ENCODE data around the gene IDNK.

IDNK gene

DNA sequence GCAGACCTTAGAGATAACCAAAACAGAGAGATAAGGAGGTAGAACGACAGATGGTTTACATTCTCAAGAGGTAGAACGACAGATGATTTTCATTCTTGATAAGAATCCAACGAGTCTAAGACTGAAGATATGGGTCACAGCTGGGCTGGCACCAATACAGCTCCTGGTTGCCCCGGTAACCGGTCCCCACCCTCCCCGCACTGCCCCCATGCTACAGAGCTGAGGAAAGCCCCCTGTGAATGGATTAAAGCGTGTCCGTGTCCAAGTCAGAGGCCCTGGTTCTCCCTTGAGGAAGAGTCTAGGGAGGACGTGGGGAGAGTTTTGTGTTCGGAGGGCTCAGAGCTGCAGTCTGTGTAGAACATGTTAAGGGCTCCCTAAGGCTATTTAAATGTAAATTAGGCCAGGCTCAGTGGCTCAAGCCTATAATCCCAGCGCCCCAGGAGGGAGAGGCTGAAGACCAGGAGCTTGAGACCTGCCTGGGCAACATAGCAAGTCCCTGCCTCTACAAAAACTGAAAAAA lies 8.1 kb downstream of the IDNK start:
- in situ Hi-C loops (cut with MboI; ENCODE audit: low sequenced_read_pairs), result loop anchor here (25.0 kb wide), 1 partner anchor 281 kb away; the partner anchor contains the start of gene KIF27

DNA sequence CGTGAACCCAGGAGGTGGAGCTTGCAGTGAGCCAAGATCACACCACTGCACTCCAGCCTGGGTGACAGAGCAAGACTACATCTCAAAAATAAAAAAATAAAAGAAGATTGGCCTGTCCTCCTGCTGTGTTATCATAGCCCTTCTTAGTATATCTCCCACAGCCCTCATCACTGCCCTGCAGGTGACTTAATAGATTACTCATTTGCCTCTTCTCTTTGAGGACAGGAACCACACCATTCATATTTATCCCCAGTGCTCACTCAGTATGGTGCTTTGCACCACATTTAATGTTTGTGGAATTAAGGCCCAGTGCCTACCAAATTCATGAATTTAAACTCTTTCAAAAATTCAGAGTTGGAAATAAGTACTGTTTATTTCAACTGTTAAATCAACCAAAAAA lies 10.3 kb downstream of the IDNK start:
- in situ Hi-C loops (cut with MboI; ENCODE audit: low sequenced_read_pairs), result loop anchor here (25.0 kb wide), 1 partner anchor 279 kb away; the partner anchor contains the start of gene KIF27

DNA sequence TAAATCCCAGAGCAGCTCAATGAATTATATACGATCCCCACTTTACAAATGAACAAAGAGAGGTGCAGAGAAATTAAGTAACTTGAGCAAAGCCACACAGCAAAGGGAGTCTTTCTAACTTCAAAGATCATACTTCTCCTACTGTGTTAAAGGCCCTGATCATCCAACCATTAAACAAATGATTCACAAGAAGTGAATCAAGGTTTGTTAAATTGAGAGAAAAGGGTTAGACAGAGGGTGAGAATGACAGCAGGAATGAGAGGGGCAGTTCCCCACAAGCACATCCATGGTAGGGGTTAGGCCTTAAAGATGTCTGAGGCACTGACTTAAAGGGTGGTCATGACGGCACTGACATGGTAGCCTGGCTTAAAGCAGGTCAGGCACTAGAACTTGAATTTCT lies 10.7 kb downstream of the IDNK start:
- in situ Hi-C loops (cut with MboI; ENCODE audit: low sequenced_read_pairs), result loop anchor here (25.0 kb wide), 1 partner anchor 279 kb away; the partner anchor contains the start of gene KIF27

DNA sequence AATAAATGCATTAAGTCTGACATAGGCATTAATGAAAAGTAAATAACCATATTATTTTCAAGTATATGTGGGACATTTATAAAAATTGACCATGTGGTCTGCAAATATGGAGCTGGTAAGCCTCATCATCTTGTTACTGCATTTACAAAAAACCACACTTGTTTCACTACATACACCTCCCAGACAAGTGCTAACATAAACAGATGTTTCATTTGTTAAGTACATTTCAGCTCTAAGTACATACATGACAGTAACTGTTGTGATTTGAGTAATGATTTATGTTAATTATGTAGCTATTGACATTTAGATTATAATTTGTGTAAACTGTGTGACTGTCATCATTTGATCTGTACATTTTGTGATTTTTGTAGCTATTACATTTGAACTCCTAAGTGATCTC lies 13.9 kb downstream of the IDNK start:
- in situ Hi-C loops (cut with MboI; ENCODE audit: low sequenced_read_pairs), result loop anchor here (25.0 kb wide), 1 partner anchor 275 kb away; the partner anchor contains the start of gene KIF27

DNA sequence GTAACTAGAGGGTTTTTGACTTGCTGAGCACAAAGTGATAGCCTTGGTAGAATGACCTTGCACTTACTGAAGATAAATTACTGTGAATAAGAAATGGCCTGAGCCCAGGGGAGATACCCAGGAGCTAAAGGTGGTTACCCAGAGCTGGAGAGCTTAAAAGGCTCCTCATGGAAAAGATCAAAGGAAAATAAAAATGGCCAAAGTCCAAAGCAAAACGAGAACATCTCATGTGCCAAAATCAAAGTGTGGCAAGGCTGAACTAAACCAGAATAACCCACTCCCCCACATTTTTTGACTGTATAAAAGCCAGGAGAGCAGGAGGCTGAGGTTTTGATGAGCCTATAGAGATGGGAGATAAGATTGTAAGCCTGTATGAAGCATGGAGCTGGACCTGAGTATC lies 14.4 kb downstream of the IDNK start:
- in situ Hi-C loops (cut with MboI; ENCODE audit: low sequenced_read_pairs), result loop anchor here (25.0 kb wide), 1 partner anchor 275 kb away; the partner anchor contains the start of gene KIF27

DNA sequence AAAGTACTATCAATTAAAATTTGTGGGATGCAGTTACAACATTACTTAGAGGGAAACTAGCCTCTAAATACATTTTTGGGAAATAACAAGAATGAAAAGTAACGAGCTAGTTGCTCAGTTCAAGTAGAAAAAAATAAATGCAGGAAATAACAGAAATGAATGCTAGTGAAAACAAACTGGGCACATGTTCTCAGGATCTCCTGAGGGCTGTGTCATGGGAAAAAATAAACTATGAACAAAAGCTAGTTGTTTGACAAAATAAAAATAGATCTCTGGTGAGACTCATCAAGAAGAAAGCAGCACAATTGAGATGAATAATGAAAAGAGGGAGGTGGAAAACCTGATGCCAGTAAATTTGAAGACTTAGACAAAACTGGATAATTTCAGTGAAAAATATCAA lies 16.3 kb downstream of the IDNK start:
- in situ Hi-C loops (cut with MboI; ENCODE audit: low sequenced_read_pairs), result loop anchor here (25.0 kb wide), 1 partner anchor 273 kb away; the partner anchor contains the start of gene KIF27

DNA sequence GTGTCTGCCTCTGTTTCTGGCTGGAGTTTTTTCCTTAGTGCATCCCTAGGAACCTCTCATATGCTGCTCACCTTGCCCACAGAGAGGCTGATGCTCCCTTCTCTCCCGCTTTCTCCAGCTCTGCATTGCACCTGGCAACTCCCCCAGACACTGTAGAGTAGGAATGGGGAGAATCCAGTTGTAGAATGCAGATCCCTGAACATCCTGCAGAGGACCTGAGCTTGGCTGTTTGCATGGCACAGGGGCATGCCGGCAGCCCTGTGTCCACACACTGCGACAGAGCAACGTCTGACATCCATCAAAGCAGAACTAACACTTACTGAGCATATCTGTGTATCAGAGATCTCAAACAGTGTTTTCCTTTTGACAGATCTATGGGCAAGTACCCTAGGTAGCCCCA lies 19.9 kb downstream of the IDNK start:
- in situ Hi-C loops (cut with MboI; ENCODE audit: low sequenced_read_pairs), result loop anchor here (25.0 kb wide), 1 partner anchor 270 kb away; the partner anchor contains the start of gene KIF27

DNA sequence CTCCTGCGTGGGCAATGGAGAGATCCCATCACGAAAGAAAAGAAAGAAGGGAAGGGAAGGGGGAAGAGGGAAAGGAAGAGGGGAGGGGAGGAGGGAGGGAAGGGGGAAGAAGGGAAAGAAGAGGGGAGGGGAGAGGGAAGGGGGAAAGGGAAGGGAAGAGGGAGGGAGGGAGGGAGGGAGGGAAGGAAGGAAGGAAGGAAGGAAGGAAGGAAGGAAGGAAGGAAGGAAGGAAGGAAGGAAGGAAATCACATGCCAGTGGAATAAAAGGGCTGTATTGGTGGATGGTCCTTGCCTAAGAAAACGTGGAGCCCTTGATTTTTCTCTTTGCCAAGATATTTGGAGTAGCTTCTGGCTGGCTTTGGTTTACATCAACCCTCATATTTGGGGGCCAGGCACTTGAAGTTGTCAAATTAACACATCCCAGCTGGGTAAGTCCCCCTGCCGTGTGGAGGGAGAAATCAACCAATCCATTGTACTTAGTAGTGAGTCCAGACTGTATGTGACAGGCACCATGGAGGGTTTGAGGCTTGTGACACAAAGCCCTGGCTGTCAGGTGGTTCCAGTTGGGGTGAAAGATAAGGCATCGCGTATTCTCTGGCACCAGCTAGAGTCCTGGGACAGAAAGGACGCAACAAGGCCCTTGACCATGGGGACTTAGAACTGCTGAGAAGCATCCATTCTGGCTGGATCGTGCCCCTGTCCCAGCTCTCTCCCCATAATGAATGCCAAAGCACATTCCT lies 23.7 kb downstream of the IDNK start:
- in situ Hi-C loops (cut with MboI; ENCODE audit: low sequenced_read_pairs), result loop anchor here (25.0 kb wide), 1 partner anchor 266 kb away; the partner anchor contains the start of gene KIF27

DNA sequence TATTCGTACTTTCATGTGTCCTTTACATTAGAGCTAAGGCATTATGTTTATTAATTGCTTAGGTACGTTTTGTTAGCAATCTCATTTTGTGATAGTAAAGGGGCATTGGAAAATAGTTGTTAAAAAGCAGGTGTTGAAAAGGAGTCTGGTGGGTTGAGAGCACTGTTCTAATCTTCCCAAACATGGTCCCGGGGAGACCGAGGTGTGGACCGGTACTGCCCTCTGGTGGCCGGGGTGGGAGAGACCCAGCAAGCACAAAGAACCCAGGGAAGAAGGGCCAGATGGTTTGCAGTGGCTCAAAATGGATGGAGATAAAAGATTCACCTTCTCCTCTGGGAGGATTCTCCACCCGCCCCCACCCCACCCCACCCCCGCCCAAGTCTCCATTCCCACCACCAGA lies 26.1 kb downstream of the IDNK start:
- in situ Hi-C loops (cut with MboI; ENCODE audit: low sequenced_read_pairs), result loop anchor here (25.0 kb wide), 1 partner anchor 263 kb away; the partner anchor contains the start of gene KIF27

DNA sequence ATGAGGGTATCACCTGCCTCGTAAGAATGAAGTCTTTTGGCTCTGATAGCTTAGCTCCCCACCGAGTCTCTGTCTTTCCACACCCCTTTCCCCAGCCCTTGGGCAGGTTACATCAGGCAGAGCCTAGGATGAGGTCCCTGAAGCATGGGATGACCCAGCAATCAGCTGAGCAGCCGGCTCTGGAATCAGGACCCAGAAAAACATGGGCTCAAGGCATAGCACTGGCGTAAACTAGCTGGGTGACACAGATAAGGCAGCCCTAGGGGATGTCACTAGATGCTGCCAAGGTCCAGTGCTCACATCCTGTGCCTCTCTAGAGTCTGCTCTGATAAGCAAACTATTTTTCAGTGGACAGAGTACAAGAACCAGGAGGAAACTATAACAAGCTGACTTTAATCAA lies 26.6 kb downstream of the IDNK start:
- in situ Hi-C loops (cut with MboI; ENCODE audit: low sequenced_read_pairs), result loop anchor here (25.0 kb wide), 1 partner anchor 263 kb away; the partner anchor contains the start of gene KIF27

DNA sequence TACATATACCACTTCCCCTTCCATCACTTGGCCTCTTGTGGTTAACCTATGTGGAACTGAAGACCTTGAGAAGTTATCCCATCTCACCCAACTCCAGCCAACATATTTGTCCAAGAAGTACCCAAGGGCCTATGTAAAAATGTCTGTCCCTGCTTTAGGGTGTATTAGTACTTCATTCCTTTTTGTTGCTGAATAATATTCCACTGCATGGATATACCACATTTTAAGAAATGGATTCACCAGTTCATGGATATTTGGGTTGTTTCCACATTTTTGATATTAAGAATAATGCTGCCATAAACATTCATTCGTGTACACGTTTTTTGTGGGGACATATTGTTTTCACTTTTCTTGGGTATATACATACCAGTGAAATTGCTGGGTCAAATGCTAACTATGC lies 28.6 kb downstream of the IDNK start:
- in situ Hi-C loops (cut with MboI; ENCODE audit: low sequenced_read_pairs), result no loop called here

DNA sequence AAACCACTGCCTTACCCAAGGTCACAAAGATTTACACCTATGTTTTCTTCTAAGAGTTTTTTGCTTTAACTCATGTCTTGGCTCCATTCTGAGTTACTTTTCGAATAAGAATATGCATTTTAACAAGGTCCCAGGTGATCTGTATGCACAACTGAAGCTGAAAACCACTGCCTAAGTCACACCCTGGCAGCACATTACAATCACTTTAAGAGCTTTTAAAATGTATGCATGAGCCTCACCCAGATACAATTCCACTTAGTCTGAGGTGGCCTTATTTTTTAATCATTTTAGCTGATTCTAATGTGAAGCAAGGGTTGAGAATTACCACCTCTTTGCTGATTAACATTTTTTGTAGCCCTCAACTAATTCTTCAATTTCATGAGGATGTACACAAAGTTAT lies 29.5 kb downstream of the IDNK start:
- in situ Hi-C loops (cut with MboI; ENCODE audit: low sequenced_read_pairs), result no loop called here

DNA sequence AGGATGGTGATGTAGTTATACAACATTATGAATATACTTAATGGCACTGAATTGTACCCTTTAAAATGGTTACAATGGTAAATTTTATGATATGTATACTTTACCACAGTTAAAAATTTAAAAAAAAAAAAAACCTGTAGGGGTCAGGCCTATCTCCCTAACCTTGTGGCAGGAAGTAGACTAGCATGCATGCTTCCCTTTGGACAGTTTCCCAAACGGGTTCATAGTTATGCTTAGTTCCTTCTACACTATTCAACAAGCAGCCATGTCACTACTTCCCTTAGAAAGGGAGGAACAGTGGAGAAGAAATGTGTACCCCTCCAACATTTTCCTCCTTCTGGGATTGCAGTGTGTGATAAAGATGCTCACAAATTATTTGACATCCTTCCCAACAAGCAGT lies 32.5 kb downstream of the IDNK start:
- in situ Hi-C loops (cut with MboI; ENCODE audit: low sequenced_read_pairs), result no loop called here

DNA sequence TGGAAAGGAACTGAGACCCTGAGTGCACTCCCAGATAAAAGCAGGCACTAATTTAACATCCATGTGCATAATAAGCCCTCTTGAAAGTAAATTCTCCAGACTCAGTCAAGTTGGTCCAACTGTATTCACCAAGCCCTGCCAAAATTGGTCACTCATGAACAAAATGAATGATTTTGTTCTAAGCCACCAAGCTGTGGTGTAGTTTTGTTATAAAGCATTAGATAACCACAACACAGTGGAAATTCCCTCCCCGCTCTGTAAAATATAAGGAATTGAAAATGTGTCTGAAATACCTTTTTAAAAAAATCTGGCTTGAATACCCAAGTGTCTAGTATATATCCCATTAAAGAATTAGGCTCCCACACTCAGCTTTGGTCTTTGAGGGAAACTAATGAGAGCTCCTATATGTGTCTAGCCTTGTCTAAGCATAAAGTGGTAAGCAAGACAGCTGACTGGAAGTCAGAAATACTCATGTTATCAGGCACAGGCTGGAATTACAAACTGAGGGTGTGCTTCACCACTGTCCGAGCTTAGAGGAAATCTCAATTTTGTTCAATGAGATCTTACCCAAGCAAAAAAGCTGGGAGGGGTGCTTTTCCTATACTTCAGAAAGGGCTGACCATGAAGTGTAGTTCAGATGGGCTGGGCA lies 33.2 kb downstream of the IDNK start:
- in situ Hi-C loops (cut with MboI; ENCODE audit: low sequenced_read_pairs), result no loop called here

DNA sequence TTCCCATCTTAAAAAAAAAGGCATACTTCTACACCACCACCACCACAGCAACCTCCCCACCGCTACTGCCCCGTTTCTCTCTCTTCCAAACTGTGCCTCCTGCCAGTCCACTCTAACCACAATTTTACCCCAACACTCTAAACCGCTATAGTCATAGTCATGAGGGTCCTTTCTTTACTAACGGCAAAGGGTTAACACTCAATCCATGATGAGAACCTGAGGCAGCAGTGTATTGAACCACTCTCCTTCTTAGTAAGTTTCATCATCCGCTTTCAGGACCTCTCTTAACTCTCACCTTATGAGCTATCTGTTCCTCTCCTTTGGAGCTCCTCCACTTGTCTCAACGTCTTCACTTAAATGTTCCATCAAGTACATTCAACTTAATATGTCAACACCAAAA lies 34.0 kb downstream of the IDNK start:
- in situ Hi-C loops (cut with MboI; ENCODE audit: low sequenced_read_pairs), result no loop called here

DNA sequence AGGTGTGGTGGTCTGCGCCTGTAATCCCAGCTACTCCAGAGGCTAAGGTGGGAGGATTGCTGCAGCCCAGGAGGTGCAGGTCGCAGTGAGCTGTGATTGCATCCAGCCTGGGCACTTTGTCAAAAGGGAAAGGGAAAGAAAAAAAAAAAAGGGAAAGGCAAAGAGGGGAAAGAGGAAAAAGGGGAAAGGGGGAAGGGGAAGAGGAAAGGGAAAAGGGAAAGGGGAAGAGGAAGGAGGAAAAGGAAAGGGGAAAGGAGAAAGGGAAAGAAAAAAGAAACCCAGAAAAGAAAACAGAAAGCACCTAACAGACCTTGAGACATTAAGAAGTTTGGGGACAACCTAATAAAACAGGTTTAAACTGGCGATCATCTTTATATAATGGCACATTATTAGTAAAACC lies 40.0 kb downstream of the IDNK start:
- in situ Hi-C loops (cut with MboI; ENCODE audit: low sequenced_read_pairs), result no loop called here

DNA sequence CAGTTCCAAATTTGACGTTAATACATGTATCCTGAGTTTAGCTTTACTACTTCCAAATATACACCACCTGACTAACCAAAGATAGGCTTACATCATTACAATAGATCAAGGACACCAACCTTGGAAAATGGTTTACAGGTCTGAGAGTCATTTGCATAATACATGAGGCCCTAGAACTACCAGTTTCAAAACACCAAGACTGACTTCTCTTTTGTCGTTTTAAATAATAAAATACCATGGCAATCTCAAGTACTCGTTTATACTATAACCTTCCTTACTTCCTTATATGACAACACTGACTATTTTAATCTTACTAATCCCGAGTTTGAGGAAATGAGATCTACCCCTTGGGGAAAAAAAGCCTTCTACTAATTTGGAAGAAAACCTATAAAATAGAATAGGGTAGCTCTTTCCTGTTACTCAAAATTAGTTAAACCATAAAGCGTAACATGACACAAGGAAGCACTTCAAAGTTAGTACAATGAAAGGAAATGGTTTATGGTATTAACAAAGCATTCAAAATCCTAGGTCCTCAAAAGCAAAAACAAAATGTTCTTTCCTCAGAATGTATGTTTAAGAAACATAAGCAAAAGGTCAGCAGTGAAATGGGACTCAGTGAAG lies 42.7 kb downstream of the IDNK start:
- in situ Hi-C loops (cut with MboI; ENCODE audit: low sequenced_read_pairs), result no loop called here

DNA sequence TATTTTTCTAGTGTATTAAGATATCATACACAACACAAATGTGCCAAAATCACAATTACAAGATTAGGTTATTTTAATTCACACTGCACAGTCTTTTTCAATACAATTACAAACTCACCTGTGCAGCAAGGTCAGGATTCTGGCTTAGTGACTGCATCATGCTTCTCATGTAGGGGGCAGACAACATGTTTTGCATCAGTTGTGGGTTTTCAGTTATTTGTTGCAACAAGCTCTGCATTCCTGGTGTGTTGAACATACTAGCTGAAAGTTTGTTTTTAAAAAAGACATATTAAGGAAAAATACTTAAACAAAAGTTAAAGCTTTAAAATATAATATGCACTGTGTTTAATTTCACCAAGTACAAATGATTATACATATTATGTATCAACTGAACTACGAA lies 46.1 kb downstream of the IDNK start:
- in situ Hi-C loops (cut with MboI; ENCODE audit: low sequenced_read_pairs), result no loop called here

DNA sequence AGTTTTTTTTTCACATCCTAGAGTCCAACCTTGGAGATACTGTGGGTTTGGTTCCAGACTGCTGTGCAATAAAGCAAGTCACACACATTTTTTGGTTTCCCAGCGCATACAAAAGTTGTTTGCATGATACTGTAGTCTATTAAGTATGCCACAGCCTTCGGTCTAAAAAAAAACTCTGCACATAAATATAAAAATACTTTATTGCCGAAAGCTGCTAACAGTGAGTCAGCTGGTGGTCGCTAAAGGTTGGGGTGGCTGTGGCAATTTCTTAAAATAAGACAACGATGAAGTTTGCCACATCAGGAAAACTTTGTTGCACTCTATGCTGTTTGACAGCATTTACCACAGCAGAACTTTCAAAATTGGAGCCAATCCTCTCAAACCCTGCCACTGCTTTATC lies 47.4 kb downstream of the IDNK start:
- in situ Hi-C loops (cut with MboI; ENCODE audit: low sequenced_read_pairs), result no loop called here

DNA sequence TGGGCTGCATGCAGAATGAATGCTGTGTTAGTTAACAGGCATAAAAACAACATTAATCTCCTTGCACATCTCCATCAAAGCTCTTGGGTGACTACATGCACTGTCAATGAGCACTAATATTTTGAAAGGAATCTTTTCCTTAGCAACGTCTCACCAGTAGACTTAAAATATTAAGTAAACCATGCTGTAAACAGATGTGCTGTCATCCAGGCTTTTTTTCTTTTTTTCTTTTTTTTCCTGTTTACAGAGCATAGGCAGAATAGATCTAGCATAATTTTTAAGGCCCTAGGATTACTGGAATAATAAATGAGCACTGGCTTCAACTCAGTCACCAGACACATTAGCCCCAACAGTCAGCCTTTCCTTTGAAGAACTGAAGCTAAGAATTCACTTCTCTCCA lies 48.5 kb downstream of the IDNK start:
- in situ Hi-C loops (cut with MboI; ENCODE audit: low sequenced_read_pairs), result no loop called here

DNA sequence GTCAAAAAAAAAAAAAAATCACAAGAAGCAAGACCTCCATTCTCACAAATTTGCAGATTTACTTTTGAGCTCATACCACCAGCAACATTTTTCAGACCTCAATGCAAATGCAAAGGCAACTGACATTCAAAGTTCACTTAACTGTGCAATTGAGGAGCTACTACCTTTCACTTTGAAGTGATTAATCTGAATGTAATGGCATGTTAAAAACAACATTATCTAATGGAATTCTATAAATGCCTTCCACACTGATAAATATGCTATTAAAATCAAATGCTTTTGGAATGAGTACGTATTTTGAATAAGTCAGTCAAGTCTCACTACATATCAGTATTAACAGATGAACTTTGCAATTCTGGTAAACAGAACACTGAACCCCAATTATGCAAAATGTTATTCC lies 52.5 kb downstream of the IDNK start:
- in situ Hi-C loops (cut with MboI; ENCODE audit: low sequenced_read_pairs), result no loop called here
